ENCODE measurements around the gene CDK6. TPM values are rescaled to one million over a fixed set of nuclear protein-coding genes. Genes with fewer than 3 reads are reported as not detected.
A peak's percentile ranks its signal among the peaks of the same experiment; 100 is the strongest.
"Not testable (repeated sequence)": the region's sequence is repeated elsewhere in the genome, so short reads cannot be mapped to it uniquely, and the experiment has no call there.

CDK6 gene
- total RNA-seq, 1 donor from 2014 or later, result 48.2 TPM

GRCh38 chr7:92614660-92615174, 221.7 kb downstream of the CDK6 start:
- no peak for DNase-seq

DNA sequence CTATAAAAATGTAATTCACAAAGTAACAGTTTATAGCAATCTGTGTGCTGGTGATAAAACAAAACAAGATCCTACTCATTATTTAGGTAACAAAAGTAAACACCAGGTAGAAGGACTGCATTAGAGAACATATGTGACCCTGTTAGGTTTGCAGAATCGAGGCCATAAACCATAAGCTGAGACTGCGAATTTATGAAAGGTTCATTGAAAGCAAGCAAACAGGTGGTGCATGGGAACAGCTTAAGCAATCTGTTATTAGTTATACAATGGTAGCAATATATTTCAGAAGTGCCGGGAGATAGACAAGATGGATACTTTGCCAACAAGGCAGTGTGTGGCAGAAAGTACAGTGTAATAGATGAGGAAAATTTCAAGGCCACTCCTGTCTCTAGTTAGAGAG, 222.7 kb downstream of the CDK6 start:
- DNase-seq, result no peak

DNA sequence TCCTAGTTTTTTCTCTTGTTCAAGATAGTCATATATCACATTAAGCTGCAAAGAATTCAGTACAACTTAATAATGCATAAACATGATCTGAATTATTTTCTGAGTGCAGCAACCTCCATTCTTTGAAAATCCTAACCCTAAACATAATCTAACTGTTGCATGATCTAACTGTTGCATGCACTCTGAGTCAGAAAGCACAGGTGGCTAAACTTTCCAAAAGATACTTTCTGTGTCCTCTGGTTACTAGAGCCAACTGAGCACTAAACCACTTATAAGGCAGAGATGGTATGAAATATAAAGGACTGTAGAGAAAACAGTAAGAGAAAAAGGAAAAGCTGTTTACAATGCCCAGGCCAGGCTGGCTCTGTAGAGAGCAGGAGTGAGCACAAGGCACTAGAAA, 223.2 kb downstream of the CDK6 start:
- no peak for DNase-seq

DNA sequence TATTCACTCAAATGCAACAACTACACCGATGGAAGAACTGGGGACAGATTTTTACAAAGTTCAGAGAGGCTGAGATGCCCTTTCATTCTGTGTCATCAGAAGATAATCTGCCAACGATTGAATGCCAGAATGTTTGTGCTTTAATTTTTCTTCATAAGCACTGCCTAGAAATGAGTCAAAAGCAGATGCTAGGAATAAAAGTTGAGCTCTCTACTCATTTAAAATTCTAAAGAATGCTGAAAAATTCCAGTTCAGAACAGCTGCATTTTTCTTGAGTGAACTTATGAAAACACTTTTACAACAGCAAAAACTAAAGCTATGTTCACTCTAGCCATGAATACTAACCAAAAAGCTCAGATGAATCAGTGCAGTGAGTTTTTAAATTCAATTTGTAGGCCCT, 223.9 kb downstream of the CDK6 start:
- no peak for DNase-seq

DNA sequence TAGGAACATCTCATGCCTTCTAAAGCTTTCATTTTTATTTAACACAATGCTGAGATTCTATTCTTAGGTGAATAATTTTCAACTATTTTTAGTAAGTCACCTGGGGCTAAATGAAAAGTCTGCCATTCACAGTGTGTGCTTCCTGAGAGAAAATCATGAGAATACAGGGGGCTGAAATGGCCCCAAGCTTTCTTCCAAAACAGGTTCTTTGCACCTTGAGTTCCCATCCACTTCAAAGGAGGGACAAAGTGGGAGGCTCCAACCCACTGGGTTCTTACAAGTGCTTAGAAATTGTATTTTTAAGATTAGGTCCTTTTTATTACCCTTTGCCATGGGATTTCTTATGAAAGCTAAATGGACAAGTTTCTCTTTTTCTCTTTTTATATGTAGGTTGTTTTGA, 224.6 kb downstream of the CDK6 start:
- no peak for DNase-seq

DNA sequence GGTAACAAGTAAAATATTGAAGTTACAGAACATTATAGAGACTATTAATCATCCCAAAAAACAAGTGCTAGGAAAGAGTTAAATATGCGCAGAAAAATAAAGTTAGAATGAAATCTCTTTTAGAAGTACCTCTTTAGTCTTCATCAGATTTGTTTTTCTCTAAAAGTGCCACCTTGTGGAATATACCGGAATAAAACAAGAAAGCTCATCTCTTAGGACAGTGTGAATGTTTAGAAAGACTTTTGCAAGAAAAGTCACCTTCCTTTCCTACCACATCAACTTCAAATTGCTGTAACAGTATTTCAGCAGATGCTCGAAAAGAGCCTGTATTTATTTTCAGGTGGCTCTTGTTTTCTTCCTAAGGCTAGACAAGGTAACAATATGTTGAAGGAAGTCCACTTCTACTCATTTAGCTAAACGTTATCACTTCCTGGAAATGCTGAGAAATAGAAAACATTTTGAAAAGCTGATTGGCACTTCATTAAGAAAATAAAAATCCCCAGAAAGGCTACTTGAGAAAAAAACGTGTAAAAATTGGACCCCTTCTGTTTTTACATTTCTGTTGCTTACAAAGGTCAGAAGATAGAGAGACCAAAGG, 226.4 kb downstream of the CDK6 start:
- DNase-seq, result peak; percentile 51

GRCh38 chr7:92608380-92609322, 227.7 kb downstream of the CDK6 start:
- no peak for DNase-seq

GRCh38 chr7:92606985-92607384, 229.4 kb downstream of the CDK6 start:
- DNase-seq, result no peak

GRCh38 chr7:92604517-92604916, 231.9 kb downstream of the CDK6 start:
- not testable (repeated sequence) for DNase-seq

DNA sequence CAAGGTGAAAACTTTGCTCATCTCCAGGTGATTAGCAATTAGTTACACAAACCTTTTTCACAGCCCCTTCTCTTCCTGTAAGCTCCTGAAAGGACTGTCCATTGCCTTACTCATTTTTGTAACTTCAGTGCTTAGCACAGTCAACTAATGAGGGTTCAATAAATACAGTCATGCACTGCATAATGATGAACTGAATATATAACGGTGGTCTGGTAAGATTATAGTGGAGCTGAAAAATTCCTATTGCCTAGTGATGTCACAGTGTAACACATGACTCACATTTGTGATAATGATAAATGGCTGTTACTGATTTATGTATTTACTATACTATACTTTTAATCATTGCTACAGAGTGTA, 233.3 kb downstream of the CDK6 start:
- no peak for DNase-seq

GRCh38 chr7:92602352-92603088, 233.9 kb downstream of the CDK6 start:
- DNase-seq, result no peak

DNA sequence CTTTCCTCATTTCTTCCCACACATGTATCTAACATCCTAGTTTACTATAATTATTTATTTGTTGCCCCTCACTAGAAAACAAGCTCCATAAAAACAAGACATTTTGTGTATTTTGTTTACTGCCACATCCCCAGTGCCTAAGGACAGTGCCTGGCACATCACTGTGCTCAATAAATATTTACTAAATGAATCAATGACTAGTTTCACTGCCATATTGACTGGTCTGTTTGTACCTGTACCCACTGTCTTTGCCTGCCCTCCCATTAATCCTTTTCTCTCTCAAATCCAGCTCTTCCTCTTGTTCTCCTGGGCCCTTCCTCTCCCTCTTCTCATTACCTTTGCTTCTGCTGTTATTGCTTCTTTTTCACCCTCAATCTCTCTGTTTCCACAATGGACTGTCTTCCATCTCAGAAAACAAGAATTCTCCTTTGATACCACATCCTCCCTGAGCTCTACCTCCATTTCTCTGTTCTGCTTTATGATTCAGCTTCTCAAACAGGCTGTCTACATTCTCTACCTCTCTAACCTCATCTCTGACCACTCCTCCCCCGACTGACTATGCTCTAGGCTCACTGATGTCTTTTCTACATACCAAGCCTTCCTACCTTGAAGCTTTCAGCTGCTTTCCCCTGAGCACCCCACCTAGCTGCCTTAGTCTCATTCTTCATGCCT, 237.9 kb downstream of the CDK6 start:
- DNase-seq, result no peak

GRCh38 chr7:92595281-92595680, 241.1 kb downstream of the CDK6 start:
- peak; percentile 48 for DNase-seq

- no peak for DNase-seq
These were observed 241.6 kb downstream of the CDK6 start for GRCh38 chr7:92594746-92595145.

GRCh38 chr7:92590711-92591310, 245.6 kb downstream of the CDK6 start:
- no peak for DNase-seq

- DNase-seq, result no peak
These were observed 247.3 kb downstream of the CDK6 start for GRCh38 chr7:92589056-92589455.

DNA sequence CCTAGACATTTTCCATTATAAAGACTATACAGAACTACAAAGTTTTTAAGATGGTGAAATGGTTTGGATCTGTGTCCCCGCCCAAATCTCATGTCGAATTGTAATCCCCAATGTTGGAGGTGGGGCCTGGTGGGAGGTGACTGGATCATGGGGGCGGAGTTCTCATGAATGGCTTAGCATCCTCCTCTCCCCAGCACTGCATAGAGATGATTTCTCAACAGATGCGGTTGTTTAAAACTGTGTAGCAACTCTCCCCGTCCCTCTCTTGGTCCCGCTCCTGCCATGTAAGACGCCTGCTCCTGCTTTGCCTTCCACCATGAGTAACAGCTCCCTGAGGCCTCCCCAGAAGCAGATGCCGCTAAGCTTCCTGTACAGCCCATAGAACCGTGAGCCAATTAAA, 247.8 kb downstream of the CDK6 start:
- DNase-seq, result no peak

- DNase-seq, result no peak
These were observed 249.5 kb downstream of the CDK6 start for GRCh38 chr7:92586841-92587240.

GRCh38 chr7:92586403-92586802, 250.0 kb downstream of the CDK6 start:
- no peak for DNase-seq

DNA sequence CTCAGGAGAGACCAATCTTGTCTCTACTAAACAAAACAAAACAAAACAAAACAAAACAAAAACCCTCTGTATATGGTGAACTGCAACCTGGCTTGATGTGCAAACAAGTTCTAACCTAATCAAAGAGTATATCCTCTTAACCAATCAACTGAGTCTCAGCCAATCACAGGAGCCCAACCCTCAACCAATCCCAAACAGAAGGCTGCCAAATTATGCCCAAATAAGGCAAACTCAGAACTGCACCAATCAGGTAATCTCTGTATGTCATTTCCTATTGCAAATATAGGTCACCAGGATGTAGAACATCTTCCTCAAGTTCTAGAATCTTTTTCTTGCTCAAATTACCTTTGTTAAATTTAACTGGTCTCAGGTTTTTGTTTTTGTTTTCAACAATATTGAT, 251.4 kb downstream of the CDK6 start:
- DNase-seq, result peak; percentile 36

DNA sequence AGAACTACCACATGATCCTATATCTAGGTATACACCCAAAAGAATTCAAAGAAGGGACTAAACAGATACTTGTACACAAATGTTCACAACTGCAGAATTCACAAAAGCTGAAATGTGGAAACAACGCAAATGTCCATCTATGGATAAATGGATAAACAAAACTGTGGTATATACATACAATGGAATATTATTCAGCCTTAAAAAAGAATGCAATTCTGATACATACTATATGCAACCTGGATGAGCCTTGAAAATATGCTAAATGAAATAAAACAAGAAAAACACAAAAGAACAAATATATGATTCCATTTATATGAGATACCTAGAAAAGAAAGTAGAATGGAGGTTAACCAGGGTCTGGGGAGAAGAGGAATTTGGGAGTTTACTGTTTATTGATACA, 253.4 kb downstream of the CDK6 start:
- DNase-seq, result no peak

GRCh38 chr7:92576296-92576695, 260.1 kb downstream of the CDK6 start:
- no peak for DNase-seq
